OCI-LY3 (cell line): Measurements from ENCODE around the gene DOCK2.
"Not testable (repeated sequence)": the region's sequence is repeated elsewhere in the genome, so short reads cannot be mapped to it uniquely, and the experiment has no call there.

Experiments used
- EZH2phosphoT487 ChIP-seq: fragments of 200-600 bp; shearing (Covaris generic); IDR thresholded peaks from 2 replicates; pipeline ENCODE4 v1.6.1; 2018; ENCODE audit warnings: antibody characterized with exemption, mixed run types, low read depth
- TF ChIP-seq, protein P1 (sequence below): fragments of 200-600, 300-600 bp; sonication (generic); IDR thresholded peaks from 2 replicates; pipeline ENCODE4 v1.5.1; 2014; ENCODE audit warnings: antibody characterized with exemption, low read length, low read depth

DNA sequence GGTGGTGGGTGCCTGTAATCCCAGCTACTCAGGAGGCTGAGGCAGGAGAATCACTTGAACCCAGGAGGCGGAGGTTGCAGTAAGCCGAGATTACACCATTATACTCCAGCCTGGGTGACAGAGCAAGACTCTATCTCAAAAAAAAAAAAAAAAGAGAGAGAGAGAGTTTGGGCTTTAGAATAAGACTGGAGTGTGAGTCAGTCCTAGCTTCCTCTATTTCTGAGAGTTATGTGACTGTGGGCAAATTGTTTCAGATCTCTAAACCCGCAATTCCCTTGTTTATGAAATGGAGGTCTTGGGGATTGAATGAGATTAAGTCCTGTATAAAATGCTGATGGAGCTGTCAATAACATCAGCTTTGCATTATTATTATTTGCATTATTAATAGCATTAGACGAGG lies 316.1 kb downstream of the DOCK2 start:
- TF ChIP-seq, protein P1, sequence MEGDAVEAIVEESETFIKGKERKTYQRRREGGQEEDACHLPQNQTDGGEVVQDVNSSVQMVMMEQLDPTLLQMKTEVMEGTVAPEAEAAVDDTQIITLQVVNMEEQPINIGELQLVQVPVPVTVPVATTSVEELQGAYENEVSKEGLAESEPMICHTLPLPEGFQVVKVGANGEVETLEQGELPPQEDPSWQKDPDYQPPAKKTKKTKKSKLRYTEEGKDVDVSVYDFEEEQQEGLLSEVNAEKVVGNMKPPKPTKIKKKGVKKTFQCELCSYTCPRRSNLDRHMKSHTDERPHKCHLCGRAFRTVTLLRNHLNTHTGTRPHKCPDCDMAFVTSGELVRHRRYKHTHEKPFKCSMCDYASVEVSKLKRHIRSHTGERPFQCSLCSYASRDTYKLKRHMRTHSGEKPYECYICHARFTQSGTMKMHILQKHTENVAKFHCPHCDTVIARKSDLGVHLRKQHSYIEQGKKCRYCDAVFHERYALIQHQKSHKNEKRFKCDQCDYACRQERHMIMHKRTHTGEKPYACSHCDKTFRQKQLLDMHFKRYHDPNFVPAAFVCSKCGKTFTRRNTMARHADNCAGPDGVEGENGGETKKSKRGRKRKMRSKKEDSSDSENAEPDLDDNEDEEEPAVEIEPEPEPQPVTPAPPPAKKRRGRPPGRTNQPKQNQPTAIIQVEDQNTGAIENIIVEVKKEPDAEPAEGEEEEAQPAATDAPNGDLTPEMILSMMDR, result not testable (repeated sequence)
- not testable (repeated sequence) for TF ChIP-seq EZH2phosphoT487
